GM19351 (cell line): ENCODE measurements around the gene PPM1F.
"Not testable (repeated sequence)": the region's sequence is repeated elsewhere in the genome, so short reads cannot be mapped to it uniquely, and the experiment has no call there.

Source experiments
- ATAC-seq: cut with Tn5 transposase; IDR thresholded peaks from one replicate; pipeline ENCODE4 v1.9.1; 2021; ENCODE audit warnings: mild to moderate bottlenecking, moderate library complexity; ENCODE audit not compliant: unreplicated experiment

PPM1F gene

DNA sequence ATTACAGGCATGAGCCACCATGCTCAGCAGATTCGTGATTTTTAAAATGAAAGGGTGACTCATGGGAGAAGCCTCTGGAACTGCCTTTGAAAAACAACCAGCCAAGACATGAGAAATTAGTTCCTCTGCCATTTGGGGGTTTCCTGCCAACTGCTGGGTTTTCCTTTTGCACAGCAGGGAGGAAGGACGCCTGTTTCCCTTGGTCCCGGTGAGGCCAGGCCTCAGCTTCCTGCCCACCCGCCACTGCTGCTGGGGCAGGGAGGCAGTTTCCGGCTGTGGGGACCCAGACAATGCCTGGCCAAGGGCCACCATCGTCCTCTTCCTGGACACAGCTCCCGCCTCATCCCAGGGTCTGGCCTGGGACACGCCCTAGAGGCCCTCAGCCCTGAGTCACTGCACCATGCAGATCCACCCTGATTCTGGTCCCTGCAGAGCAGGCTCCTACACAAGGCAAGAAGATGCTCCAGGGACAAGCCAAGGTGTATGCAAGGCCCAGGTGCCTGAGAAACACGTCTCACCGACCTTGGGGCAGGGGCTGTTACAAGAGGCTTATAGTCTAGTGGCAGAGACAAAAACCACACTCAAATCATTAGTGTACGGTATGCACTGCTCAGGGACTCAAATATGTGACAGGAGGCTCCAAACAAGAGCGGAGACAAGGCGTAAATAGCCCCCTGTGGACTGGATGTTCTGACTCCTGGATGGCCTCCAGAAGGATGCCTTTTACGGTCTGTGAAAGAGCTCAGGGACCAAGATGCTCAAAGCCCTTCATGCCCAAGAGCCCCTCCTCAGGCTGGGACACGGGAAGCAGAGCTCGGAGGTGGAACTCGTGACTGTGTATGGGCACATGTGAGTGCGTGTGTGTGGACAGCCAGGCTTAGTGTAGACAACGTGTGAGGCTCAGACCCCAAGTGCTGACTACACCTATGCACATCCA is 10.0 kb downstream of the PPM1F start:
- ATAC-seq, result no peak

DNA sequence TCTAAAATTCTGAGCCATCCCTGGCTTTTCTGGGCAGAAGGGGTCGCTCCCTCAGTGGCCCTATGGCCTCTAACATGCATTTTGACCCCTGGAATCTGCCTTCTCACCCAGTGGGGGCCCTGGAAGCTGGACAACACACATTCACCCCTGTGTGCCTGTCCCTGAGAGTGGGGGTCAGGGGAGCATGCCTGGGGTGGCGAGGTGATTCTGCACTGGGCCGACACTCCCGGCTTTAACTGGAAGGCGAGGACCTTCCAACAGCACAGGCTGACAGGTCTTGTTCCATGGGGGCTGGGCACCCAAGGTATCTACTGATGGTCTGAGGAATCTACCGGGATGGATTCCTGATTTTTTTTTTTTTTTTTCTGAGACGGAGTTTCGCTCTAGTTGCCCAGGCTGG is 10.7 kb downstream of the PPM1F start:
- ATAC-seq, result no peak

DNA sequence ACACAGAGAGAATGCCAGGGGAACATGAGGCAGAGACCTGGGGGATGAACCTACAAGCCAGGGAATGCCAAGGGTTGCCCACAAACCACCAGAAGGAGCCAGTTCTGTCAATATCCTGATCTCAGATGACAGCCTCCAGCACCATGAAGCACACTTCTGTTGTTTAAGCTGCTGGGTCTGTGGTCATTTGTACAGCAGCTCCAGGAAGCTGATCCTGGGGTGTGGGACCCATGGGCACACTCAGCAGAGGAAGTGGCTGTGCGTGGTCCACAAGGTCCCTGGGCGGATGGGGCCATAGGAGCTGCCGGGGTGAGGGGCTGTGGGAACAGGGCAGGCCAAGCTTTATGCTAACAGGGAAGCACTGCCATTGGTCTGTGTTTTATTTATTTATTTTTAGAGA is 12.1 kb downstream of the PPM1F start:
- no peak for ATAC-seq

DNA sequence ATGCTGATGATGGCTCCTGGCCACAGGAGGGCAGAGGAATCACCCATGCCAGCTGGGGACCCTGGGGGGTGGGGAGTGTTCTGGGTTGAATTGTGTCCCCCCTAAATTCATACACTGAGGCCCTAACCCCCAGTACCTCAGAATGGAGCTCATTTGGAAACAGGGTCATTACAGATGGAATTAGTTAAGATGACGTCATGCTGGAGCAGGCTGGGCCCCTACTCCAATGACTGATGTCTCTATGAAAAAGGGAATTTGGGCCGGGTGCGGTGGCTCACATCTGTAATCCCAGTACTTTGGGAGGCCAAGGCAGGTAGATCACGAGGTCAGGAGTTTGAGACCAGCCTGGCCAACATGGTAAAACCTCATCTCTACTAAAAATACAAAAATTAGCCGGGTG is 12.7 kb downstream of the PPM1F start:
- not testable (repeated sequence) for ATAC-seq

DNA sequence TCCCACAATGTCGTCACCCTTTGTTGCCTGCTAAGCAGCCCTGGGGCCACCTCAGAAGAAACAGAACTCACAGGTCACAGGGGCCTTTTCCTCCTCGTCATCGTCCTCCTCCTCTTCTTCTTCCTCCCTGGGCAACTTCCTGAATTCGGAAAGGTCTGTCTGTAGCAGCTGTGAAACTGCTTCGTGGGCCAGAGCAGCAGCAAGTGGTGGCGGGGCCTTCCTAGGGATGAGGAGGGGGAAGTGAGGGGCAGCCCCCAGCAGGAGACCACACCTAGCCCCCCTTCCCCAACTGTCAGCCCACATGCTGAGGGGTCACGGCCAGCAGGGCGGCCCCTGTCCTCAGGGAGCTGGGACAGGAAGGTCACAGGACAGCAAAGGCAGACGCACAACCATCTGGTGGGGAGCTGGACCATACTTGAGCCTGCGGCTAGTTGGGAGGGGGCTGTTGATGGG is 13.2 kb downstream of the PPM1F start:
- ATAC-seq, result no peak

DNA sequence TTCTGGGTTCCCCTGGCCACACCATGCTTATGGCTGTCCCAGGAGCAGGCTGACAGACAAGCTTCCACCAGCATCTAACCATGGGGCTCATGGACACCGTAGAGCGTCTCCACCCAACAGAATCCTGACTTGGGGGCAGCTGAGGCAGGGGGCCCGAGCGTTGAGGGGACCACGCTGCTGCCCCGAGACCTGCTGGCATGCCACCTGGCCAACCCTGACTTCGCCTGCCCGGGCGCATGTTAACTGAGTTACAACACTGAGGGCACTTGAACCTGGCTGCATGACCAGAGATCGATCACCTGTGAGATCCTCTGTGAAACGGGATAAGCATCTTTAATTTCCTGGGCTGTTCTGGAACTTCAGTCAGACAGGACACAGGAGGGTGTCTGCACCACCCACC is 13.7 kb downstream of the PPM1F start:
- ATAC-seq, result no peak

DNA sequence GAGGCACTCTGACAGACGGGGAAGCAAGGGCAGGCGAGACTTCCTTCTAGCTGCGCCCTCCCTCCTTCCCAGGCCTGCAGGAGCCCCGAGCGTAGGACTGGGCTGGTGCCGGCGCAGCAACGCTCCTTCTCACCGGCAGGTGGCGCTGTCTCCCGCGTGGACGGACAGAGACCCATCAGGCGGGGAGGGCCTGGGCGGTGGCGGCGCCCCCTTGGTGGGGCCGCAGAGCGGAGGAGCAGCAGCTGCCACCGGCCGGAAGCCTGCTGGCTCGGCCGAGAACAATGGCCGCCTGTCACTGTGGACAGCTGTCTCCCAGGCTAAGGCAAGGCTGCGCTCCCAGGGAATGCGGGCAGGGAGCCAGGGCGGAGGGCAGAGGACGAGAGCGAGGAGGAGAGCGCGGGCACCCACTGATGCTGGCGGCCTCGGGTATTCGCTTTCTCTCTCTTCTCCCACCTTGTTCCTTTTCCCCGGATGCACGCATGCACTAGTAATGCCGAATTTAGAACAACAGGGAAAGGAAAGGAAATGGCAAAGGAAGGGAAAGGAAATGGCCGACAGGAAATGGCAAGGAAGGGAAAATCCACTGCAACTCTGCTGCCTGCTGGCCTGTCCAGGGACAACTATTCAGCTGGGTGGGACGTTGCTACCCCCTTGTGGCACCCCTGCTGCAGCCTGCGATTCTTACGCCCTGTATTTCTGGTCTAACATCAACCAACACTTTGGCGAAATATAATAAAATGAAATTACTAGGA is 14.4 kb downstream of the PPM1F start:
- ATAC-seq, result peak; percentile 79

DNA sequence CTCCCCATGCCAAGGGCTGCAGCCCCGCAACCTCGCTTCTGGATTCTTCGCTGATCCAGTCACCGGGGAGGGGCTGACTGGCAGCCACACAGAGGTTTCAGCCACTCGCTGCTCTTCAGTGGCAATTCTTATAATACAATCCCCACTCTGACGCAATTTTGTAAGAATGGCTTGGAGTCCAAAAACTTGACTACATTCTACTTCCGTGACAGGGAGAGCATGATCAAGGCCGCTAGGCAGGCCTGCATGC is 14.9 kb downstream of the PPM1F start:
- no peak for ATAC-seq

DNA sequence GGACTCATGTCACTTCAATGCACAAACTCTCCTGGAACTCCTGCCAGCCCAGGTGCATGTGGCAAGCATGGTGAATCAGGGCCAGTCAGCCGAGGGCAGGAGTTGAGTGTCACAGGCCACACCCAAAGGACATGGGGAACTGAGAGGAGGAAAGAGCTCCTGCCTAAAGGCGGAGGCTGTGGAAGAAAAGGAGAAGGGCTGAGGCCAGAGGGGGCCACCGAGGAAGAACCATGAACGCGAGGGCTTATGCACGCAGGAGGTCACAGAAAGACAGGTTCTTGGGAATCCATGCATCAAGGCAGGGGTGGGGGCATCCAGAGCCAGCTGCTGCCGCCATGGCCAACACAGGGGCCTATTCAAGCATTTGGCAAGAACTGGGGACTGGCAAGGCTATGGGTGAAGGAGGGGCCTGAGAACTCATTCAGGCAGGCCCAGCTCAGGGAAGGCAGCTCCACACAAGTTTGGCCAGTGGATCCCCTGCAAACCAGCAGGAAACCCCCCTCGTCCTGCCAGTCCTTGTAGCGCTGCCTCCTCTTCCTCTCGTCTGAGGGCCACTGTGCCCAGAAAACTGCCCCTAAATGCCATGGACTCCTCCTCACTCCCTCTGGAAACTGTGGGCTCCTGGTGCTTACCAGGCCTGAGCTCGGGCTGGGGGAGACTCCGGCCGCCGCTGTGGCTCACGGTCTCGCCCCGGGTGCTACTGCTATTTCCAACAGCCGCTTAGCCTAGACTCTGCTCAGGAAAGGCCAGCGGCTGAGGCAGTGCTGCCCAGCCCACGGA is 15.4 kb downstream of the PPM1F start:
- no peak for ATAC-seq

DNA sequence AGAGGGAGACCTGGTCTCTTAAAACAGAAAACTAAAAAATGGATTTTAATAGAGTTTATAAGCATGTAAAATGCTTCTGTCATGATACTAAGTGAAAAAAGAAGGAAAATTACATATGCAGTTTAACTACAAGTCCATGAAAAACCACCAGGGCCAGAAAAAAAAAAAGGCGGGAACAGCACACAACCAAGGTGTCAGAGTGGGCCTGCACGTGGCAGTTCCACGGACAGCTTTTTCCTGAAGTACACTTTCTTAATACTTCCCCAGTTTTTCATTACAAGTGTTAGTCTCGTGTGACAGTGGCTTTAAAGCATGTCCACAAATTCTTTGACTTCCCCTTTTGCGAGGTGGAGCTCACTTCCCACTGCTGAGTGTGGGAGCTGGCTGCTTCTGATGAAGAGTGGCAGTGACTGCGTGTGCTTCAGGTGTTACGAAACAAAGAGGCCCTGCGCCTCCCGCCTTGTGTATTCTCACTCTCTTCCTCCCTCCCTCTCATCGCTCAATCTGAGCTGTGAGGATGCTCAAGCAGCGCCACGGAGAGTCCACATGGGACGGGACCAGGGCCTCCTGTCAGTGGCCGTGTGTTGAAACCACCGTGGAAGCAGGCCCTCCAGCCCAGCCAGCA is 16.4 kb downstream of the PPM1F start:
- ATAC-seq, result no peak

DNA sequence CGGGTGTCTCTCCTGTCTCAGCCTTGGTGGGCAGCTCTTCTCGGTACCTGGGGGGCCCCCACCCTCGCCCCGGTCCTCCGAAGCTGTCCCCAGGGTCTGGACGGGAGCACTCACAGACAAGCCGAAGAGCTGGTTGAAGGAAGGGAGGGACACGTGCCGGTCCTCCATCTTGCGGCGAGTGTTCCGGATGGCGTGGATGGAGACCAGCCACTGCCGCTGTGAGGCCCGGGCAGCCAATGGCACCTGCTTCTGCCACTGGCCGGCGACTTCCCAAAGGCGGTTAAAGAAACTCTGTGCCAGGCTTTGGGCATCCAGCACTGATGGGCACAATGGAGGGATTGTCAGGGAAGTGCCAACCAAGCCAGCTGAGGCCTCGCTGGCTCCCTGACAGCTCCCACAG is 18.7 kb downstream of the PPM1F start:
- no peak for ATAC-seq

DNA sequence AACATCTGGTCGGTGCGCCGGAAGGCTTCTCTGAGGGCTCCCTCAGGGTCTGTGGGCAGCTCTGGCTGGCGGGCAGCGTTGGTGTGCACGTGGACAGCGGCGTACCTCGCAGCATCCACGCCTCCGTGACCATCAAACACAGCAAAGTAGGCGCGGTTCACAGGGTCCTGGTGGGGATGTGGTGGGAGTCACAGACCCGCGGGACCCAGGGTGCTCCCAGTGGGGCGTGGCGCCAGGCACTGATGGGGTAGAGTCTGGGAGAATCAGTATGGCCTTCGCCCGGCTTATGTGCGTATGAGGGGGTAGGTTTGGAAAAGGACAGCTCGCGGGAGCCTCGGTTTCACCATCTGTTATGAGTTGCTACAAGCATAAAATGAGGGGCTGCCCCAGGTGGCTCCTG is 19.2 kb downstream of the PPM1F start:
- no peak for ATAC-seq

DNA sequence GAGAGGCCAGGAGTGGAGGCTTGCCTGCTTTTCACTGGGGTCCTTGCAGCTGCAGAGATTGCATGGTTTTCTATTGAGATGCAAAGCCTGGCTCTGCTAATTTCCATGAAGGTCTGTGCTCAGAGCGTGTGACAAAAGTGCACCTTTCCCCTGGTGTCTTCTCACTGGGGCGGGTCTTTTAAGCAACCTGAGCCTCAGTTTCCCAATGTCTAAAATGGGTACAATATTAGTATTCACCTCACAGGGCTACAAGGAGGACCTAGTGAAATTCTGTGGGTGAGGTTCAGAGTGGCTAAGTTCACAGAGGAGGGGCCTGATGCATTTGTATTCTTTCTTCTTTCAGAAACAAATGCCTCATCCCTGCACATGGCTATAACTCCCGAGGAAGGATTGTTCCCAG is 20.3 kb downstream of the PPM1F start:
- no peak for ATAC-seq

DNA sequence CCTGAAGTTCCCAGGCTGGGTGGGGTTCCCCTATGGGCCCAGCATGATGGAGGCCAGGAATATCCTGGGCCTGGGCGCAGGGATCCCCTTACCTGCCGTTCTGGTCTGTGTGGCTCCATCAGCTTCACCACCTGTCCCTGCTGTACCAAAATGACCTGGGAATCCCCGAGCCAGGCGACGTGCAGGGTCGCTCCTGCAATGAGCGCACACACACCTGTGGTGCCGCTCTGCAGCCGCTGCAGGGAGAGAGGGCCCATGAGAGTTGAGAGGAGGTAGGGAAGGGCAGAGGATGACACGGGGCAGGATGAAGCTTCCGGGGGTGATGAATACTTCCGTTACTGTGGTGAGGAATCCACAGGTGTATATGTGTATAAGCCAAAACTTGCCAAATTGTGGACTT is 21.6 kb downstream of the PPM1F start:
- no peak for ATAC-seq

DNA sequence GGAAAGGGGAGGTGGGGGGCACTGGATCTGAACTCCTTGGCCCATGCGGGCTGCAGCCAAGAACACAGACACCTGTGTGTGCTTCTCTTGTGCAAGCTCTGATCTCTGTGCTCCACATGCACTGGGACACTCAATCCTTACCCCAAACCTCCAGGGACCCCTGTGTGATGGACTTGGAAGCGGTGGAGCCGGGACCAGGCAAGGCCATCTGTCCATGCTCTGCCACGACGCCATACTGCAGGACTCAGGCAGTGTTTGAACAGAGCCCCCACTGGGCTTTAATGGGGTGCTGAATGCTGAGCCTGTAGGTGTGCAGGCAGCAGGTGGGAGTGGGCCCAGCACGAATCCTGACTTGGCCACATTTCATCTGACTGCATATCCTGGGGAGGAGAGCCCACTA is 23.4 kb downstream of the PPM1F start:
- no peak for ATAC-seq

DNA sequence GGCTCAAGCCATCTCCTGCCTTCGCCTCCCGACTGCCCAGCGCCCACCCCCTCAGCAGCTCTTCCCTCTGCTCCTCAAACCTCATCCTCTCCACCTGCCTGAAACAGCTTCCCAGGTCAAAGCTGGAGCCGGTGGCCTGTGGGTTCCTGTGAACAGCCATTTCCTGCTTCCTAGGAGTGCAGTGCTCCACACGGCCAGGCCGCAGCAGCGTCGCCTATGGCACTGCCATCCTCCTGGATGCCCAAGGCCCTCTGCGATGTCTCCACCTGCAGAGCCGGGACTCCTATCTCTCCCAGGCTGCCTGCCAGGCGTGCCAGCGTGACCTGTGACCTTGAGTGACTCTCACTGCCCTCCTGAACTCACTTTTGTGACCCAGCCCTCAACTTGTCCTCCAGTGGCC is 24.6 kb downstream of the PPM1F start:
- ATAC-seq, result no peak

DNA sequence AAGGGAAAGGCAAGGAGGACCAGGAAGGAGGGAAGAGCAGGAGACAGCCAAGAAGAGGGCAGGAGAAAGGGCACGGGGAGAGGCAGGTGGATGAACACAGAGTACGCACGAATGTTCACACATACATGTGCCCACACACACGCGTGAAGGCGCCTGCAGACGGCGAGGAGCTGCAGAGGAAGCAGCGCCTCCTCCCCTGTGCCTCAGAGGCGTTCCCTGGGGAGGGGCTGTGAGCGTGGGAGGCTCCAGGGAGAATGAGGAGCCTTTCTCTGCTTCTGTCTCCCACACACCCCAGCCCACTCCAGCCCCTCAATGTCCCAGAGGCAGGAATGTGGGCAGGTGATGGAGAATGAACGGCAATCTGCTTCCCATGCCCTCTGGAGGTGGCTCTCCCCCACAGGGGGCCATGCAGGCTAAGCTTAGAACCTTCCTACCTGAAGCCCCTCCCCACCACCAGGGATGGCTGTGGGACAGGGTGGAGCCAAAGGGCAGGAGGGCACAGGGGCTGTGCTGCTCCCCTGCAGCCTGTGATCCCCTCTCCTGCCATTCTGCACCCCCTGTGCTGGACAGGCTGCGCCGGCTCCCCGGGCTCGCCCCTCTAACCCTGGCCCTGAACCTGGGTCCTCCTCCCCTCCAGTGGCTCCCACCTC is 25.3 kb downstream of the PPM1F start:
- no peak for ATAC-seq

DNA sequence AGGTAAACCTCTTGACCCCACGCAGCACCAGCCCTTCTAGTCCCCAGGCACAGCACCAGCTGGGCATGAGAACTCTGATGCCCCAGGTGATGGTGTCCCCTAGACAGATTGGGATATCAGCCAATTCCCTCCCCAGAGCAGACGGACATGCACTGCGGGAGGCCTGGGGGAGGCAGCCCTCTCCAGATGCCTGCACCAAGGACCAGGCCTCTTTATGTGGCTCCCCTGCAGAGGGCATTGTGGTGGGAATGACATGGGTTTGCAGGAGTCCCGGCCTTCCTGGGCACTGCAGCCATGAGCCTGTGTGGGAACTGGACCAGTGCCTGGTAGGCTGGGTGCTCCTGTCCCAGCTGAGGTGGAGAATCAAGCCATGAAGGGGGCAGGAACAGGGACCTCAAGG is 25.9 kb downstream of the PPM1F start:
- no peak for ATAC-seq

DNA sequence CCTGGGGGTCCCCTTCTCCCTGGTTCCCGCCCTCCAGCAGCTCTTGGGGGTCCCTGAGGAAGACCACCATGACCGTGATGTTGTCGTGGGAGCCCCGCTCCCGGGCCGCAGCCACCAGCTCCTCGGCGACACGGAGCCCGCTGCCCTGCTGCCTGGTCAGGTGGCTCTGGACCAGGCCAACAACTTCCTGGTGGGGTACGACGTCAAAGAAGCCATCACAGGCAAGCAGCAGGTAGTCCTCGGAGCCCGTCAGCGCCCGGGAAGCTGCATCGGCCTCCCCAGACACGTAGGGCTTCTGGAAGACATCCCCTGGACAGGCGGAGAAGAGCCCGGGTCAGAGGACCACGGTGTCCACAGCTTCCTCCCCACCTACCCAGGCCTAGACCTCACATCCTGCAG is 29.5 kb downstream of the PPM1F start:
- ATAC-seq, result no peak

DNA sequence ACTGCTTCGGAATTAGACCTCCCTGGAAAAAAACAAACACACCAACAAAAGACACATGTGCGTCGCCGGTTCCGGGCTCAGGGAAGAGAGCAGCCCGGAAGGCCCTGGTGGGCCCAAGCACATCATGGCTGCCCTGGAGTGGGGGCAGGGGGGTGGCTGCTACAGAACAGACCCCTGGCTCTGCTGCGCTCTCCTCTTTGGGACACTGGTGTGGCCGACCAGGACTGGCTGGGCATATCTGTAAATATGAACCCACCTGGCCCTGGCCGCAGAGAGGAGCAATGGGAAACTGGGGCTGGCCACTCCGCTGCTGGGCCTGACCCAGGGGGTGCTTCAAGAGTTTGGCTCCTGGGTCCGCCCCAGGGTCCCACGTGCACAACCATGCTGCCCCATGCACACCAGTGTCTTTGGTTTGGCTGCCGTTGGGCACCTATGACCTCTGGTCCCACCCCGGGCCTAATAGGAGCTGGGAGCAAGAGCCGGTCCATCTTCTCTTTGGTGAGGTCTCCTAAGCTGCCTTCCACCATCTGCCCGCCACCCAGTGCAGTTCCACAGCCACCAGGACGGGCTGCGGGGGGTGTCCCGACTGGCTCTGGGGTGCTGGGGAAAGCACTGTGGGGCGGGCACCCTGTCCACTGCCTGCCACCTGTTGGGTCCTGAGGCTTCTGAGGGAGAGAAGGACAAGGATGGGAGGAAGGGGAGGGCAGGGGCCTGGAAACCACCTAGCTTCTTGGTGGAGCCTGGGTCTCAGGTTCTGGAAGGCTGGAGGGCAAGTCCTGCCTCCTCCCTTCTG is 30.1 kb downstream of the PPM1F start:
- no peak for ATAC-seq
